HFFc6 (cell line): ENCODE data around the gene MMP24. TPM values are rescaled to one million over a fixed set of nuclear protein-coding genes. Genes with fewer than 3 reads are reported as not detected.

Experiments used
- DNase-seq: peaks from one replicate; pipeline ENCODE4 v3.0.0-alpha.2; 2018
- H3K27ac Mint-ChIP-seq: 2 replicates; pipeline ENCODE4 v1.8.0; 2020; ENCODE audit warnings: mild to moderate bottlenecking, mixed read lengths
- H3K27me3 Mint-ChIP-seq: 2 replicates; pipeline ENCODE4 v1.8.0; 2021; ENCODE audit warnings: mild to moderate bottlenecking, moderate library complexity, mixed read lengths; ENCODE audit not compliant: insufficient read depth
- H3K36me3 Mint-ChIP-seq: 2 replicates; pipeline ENCODE4 v1.8.0; 2021; ENCODE audit warnings: low read depth, mixed read lengths
- H3K4me1 Mint-ChIP-seq: 2 replicates; pipeline ENCODE4 v1.8.0; 2020; ENCODE audit warnings: low read depth, mixed read lengths
- H3K4me3 Mint-ChIP-seq: 2 replicates; pipeline ENCODE4 v1.8.0; 2020; ENCODE audit warnings: mild to moderate bottlenecking, moderate library complexity, mixed read lengths
- H3K9me3 Mint-ChIP-seq: 2 replicates; pipeline ENCODE4 v1.8.0; 2020; ENCODE audit warnings: mild to moderate bottlenecking, mixed read lengths
- total RNA-seq, 6 experiments: library from RNA; stranded (reverse); fragmentation: NEBNext Ultra II Directional; extraction: Animal tissue kit (Norgen Biotek cat#: 25700); gene quantifications; 2 replicates in 1 of 6; 3 replicates in 5 of 6; pipeline ENCODE4 v1.2.3, GENCODE V29; 2021
- TF ChIP-seq, protein P1 (sequence below): fragments of 200-600 bp; sonication (generic); IDR thresholded peaks from 2 replicates; pipeline ENCODE4 v1.5.0; 2021; ENCODE audit warnings: antibody characterized with exemption, mild to moderate bottlenecking

The MMP24 gene
- total RNA-seq, 6 experiments from 2014 or later = 0.48 to 1.2 (median 0.65) TPM

GRCh38 chr20:35318502-35319157, 92.1 kb downstream of the MMP24 start:
- Mint-ChIP-seq H3K9me3 (no peaks in the 10 kb centered on the region), H3K4me3 (peak overlapping the region; percentile 61), H3K27me3 (no peaks in the 10 kb centered on the region; the same call in none of the 2 replicates), H3K4me1 (peaks cover 80% of the 10 kb centered on the region), H3K27ac (peak overlapping the region; percentile 89), H3K36me3 (peaks cover 19% of the 10 kb centered on the region)
- DNase-seq = peak; percentile 79
- TF ChIP-seq, protein P1, sequence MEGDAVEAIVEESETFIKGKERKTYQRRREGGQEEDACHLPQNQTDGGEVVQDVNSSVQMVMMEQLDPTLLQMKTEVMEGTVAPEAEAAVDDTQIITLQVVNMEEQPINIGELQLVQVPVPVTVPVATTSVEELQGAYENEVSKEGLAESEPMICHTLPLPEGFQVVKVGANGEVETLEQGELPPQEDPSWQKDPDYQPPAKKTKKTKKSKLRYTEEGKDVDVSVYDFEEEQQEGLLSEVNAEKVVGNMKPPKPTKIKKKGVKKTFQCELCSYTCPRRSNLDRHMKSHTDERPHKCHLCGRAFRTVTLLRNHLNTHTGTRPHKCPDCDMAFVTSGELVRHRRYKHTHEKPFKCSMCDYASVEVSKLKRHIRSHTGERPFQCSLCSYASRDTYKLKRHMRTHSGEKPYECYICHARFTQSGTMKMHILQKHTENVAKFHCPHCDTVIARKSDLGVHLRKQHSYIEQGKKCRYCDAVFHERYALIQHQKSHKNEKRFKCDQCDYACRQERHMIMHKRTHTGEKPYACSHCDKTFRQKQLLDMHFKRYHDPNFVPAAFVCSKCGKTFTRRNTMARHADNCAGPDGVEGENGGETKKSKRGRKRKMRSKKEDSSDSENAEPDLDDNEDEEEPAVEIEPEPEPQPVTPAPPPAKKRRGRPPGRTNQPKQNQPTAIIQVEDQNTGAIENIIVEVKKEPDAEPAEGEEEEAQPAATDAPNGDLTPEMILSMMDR = no peak

GRCh38 chr20:35319192-35319870, 92.8 kb downstream of the MMP24 start:
- peaks cover 18% of the 10 kb centered on the region for H3K36me3 Mint-ChIP-seq

DNA sequence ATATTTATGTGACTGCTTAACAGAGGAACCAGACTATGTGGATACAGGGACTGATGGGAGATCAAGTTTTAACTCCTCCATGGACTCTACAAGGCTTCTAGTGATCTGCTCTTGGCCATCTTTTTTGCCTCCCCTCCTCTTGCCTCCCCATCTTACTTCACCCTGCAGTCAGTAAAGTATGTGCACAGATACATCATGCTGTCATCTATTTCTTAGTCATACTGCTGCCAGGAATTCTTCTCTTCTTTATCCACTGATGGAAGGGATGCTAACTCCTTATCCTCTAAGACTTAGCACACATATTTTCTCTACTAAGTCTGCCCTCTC, 93.3 kb downstream of the MMP24 start:
- Mint-ChIP-seq H3K4me3 (peak overlapping the region; percentile 56), H3K9me3 (no peaks in the 10 kb centered on the region), H3K27me3 (no peaks in the 10 kb centered on the region; the same call in none of the 2 replicates), H3K36me3 (peaks cover 15% of the 10 kb centered on the region), H3K27ac (peak overlapping the region; percentile 89), H3K4me1 (peaks cover 74% of the 10 kb centered on the region)
- TF ChIP-seq, protein P1 = no peak
- peak; percentile 50 for DNase-seq

More at GRCh38 chr20:35319192-35319870, 92.8 kb downstream of the MMP24 start:
- H3K9me3 Mint-ChIP-seq = no peaks in the 10 kb centered on the region
- peaks cover 77% of the 10 kb centered on the region for H3K4me1 Mint-ChIP-seq
- no peaks in the 10 kb centered on the region; the same call in none of the 2 replicates for H3K27me3 Mint-ChIP-seq
- TF ChIP-seq, protein P1 = no peak
- DNase-seq = no peak
- peak overlapping the region; percentile 61 for H3K4me3 Mint-ChIP-seq
- peak overlapping the region; percentile 89 for H3K27ac Mint-ChIP-seq

DNA sequence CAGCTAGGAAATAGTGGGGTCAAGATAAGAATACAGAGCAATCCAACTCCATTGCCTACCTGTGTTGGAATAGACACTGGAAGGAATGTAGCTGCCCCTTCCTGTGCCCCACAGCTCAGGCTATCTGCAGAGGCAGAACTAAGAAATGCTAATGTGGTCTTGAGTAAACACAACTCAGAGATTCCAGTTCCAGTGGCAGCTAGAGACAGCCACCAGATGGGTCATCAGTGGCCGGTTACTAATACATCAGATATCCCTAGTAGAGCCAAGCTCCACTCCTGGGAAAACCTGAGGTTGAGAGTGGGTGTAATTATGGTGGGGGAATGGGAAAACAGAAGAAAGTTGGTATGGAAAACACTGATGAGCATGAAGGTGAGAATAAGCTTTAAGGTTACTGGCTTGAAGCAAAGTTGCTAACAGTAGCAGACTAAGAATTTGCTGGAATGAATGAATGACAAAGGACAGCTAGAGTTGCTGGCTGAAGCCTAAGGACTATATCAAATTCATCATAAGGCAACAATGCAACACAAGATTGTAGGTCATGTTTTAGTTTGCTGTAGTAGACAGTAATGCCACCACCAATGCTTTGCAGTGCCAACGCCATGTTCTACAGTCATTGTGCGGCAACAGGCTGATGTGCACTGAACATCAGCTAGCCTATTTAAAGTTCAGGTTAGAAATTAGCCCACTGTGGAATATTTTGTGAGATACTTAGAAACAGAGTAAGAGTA, 94.1 kb downstream of the MMP24 start:
- Mint-ChIP-seq H3K4me3 (peak overlapping the region; percentile 56), H3K27me3 (no peaks in the 10 kb centered on the region; the same call in none of the 2 replicates), H3K27ac (peak overlapping the region; percentile 89), H3K9me3 (no peaks in the 10 kb centered on the region), H3K36me3 (peaks cover 22% of the 10 kb centered on the region), H3K4me1 (peaks cover 74% of the 10 kb centered on the region)
- DNase-seq = peak; percentile 86
- TF ChIP-seq, protein P1 = no peak

DNA sequence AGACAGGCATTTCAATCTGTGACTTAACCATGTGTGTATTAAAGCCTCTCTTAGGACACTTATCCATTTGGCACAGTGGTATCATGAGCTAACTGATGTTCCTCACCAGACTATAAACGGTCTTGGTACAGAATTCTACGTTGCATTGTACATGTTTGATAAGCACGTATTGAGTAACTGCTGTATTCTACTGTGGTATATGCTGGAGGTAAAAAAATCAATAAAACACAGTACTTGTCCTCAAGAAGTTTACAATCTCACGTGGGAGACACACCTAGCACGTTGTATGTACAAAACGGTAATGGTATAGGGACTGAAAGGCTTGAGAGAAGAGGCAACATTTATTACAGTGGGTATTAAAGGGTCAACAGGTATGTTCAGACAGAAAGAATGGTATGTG, 98.9 kb downstream of the MMP24 start:
- H3K9me3 Mint-ChIP-seq = no peaks in the 10 kb centered on the region
- H3K36me3 Mint-ChIP-seq = peaks cover 29% of the 10 kb centered on the region
- no peaks in the 10 kb centered on the region; the same call in none of the 2 replicates for H3K27me3 Mint-ChIP-seq
- DNase-seq = no peak
- H3K4me1 Mint-ChIP-seq = peaks cover 79% of the 10 kb centered on the region
- TF ChIP-seq, protein P1 = no peak
- H3K27ac Mint-ChIP-seq = no peak overlapping the region
- no peak overlapping the region for H3K4me3 Mint-ChIP-seq
